OCI-LY3 (cell line): ENCODE measurements around the gene TAX1BP1.

Experiments used
- CTCF ChIP-seq: fragments of 200-600, 300-600 bp; sonication (generic); IDR thresholded peaks from 2 replicates; pipeline ENCODE4 v1.5.1; 2014; ENCODE audit warnings: antibody characterized with exemption, low read length, low read depth
- EZH2phosphoT487 ChIP-seq: fragments of 200-600 bp; shearing (Covaris generic); IDR thresholded peaks from 2 replicates; pipeline ENCODE4 v1.6.1; 2018; ENCODE audit warnings: antibody characterized with exemption, mixed run types, low read depth

- TF ChIP-seq CTCF (no peak), EZH2phosphoT487 (no peak)
Measured at GRCh38 chr7:27863880-27864279, 123.9 kb downstream of the TAX1BP1 start.
